Activated B cell treated with CpG ODN at 0.5 μM for 24 hours (primary cell): Measurements from ENCODE around the gene GRIA1. TPM values are rescaled to one million over a fixed set of nuclear protein-coding genes. Genes with fewer than 3 reads are reported as not detected.

Source experiments
- ATAC-seq: fragments of 200-7000 bp; cut with Tn5 transposase; one replicate; pipeline ENCODE4 v1.10.0; 2021; ENCODE audit warnings: low read depth, mild to moderate bottlenecking, moderate library complexity
- CTCF ChIA-PET: fragments of 350-600 bp; sonication (Branson Sonifier 250); formaldehyde crosslinking; loops from one replicate; lab custom pipeline; 2021; ENCODE audit warnings: antibody characterized with exemption; lab: Charles Lee
- POLR2A ChIA-PET: fragments of 350-600 bp; sonication (Branson Sonifier 250); formaldehyde crosslinking; loops from one replicate; lab custom pipeline; 2021; ENCODE audit warnings: antibody characterized with exemption; lab: Charles Lee
- DNase-seq: peaks from one replicate; pipeline ENCODE4 v3.0.0; 2022
- H3K27ac Mint-ChIP-seq: one replicate; pipeline ENCODE4 v1.8.0; 2020; ENCODE audit warnings: mixed read lengths
- H3K27me3 Mint-ChIP-seq: one replicate; pipeline ENCODE4 v1.8.0; 2021; ENCODE audit warnings: mixed read lengths
- H3K36me3 Mint-ChIP-seq: one replicate; pipeline ENCODE4 v1.8.0; 2021; ENCODE audit warnings: low read depth, mixed read lengths
- H3K4me1 Mint-ChIP-seq: one replicate; pipeline ENCODE4 v1.8.0; 2021; ENCODE audit warnings: mixed read lengths
- H3K4me3 Mint-ChIP-seq: one replicate; pipeline ENCODE4 v1.8.0; 2020; ENCODE audit warnings: mild to moderate bottlenecking, mixed read lengths
- H3K9me3 Mint-ChIP-seq: one replicate; pipeline ENCODE4 v1.8.0; 2020; ENCODE audit warnings: mixed read lengths
- CTCF ChIP-seq: fragments of 200-600 bp; IDR thresholded peaks from one replicate; pipeline ENCODE4 v1.8.0; 2022; ENCODE audit warnings: antibody characterized with exemption, mild to moderate bottlenecking
- intact Hi-C: fragments of 100-400 bp; cut with micrococcal nuclease; formaldehyde crosslinking; loops from one replicate; pipeline ENCODE4 v1.15.1; 2024
- total RNA-seq: library from RNA; stranded (reverse); gene quantifications from 2 replicates; pipeline ENCODE4 v1.2.3, GENCODE V29; 2022

Gene GRIA1
- total RNA-seq, 1 donor from 2014 or later = not detected

GRCh38 chr5:153818626-153819025, 328.2 kb downstream of the GRIA1 start:
- ChIA-PET POLR2A (no interaction called here), CTCF (no interaction called here)
- Mint-ChIP-seq H3K36me3 (no peaks in the 10 kb centered on the region), H3K27ac (no peak overlapping the region), H3K9me3 (no peaks in the 10 kb centered on the region), H3K4me3 (no peak overlapping the region), H3K27me3 (no peaks in the 10 kb centered on the region), H3K4me1 (no peaks in the 10 kb centered on the region)
- intact Hi-C loops = no loop called here
- ATAC-seq (no peak), DNase-seq (no peak)
- no peak for TF ChIP-seq CTCF

GRCh38 chr5:153823036-153823435, 332.6 kb downstream of the GRIA1 start:
- no peak overlapping the region for H3K4me3 Mint-ChIP-seq
- ATAC-seq (no peak), DNase-seq (no peak)
- intact Hi-C loops = no loop called here
- TF ChIP-seq CTCF = no peak
- no peaks in the 10 kb centered on the region for H3K36me3 Mint-ChIP-seq
- no peaks in the 10 kb centered on the region for H3K4me1 Mint-ChIP-seq
- no peak overlapping the region for H3K27ac Mint-ChIP-seq
- no peaks in the 10 kb centered on the region for H3K9me3 Mint-ChIP-seq
- POLR2A ChIA-PET = no interaction called here
- CTCF ChIA-PET = no interaction called here
- no peaks in the 10 kb centered on the region for H3K27me3 Mint-ChIP-seq

DNA sequence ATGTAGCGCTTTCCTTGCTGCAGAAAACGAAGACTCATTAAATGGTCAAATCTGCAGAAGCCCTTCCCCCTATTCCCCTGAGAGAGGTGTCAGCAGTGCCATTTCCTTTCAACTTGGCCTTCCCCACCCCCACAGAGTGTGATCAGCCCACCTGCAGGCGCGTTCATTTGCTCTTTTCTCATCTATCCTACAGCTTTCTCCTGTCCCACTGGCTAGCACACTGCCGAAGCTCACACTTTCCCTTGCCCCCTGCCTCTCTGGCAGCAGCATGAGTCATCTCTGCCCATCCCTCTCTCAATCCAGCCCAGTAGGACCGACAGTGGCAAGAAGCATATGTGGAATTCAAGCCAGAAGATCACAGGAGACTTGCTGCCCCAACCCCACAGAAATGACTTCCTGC, 334.4 kb downstream of the GRIA1 start:
- Mint-ChIP-seq H3K9me3 (no peaks in the 10 kb centered on the region), H3K36me3 (no peaks in the 10 kb centered on the region), H3K27me3 (peaks cover under 1% of the 10 kb centered on the region), H3K27ac (no peak overlapping the region), H3K4me3 (no peak overlapping the region), H3K4me1 (no peaks in the 10 kb centered on the region)
- intact Hi-C loops = no loop called here
- TF ChIP-seq CTCF = no peak
- DNase-seq (no peak), ATAC-seq (no peak)
- POLR2A ChIA-PET = no interaction called here
- CTCF ChIA-PET = no interaction called here

DNA sequence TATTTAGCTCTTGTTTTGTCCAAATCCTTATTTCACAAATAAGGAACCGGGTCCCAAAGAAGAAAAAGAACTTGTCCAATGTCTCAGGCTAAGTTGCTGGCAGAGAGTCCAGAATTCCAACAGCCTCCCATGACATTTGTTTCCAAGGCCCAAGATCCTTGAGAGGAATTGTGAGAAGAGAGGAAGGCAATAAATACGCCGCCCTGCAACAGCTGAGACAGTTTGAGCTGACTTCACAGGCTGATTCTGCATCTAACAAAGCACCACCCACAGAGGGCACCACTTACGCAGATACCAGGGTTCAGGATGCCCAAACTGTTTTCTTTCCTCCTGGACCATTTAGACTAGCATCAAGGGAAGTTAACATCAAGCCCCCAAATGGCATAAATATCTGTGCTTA, 336.9 kb downstream of the GRIA1 start:
- Mint-ChIP-seq H3K4me3 (no peak overlapping the region), H3K36me3 (no peaks in the 10 kb centered on the region), H3K4me1 (no peaks in the 10 kb centered on the region), H3K27me3 (peaks cover 2% of the 10 kb centered on the region), H3K9me3 (no peaks in the 10 kb centered on the region), H3K27ac (no peak overlapping the region)
- DNase-seq (no peak), ATAC-seq (no peak)
- no peak for TF ChIP-seq CTCF
- CTCF ChIA-PET = no interaction called here
- intact Hi-C loops = no loop called here
- POLR2A ChIA-PET = no interaction called here

DNA sequence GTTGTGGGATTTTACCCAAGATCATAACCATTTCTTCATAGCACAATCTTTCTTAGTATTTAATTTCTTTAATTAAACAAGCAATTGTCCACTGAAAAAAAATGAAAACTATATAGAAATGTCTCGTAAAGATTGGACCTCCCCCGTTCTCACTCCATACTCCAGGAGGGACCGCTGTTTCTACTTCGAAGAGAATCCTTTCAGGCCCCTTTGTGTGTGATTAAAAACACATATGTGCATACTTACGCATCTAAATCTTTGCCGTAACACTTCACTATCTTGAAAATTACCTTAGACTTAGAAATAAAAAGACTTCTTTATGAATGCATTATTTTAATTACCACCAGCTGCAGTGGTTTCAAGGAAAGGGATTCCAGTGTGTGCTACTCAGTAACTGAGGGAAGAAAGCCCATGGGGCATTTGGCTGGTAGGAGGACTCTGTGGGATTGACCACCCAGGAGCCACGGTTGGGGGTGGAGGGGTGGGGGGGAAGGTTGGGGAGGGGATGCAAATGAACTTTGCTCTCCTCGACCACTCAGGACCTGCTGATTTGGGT, 339.1 kb downstream of the GRIA1 start:
- DNase-seq (no peak), ATAC-seq (no peak)
- H3K27me3 Mint-ChIP-seq = peaks cover 2% of the 10 kb centered on the region
- no peaks in the 10 kb centered on the region for H3K36me3 Mint-ChIP-seq
- no peak overlapping the region for H3K4me3 Mint-ChIP-seq
- TF ChIP-seq CTCF = no peak
- H3K27ac Mint-ChIP-seq = no peak overlapping the region
- intact Hi-C loops = no loop called here
- H3K4me1 Mint-ChIP-seq = no peaks in the 10 kb centered on the region
- ChIA-PET POLR2A (no interaction called here), CTCF (no interaction called here)
- no peaks in the 10 kb centered on the region for H3K9me3 Mint-ChIP-seq
